Mesenchymal stem cell (in vitro differentiated cells and primary cell): ENCODE results near the gene CNTRL.

Experiments used
- DNase-seq: peaks from one replicate; pipeline ENCODE4 v3.0.0-alpha.2; 2013
- H2AFZ ChIP-seq: one replicate; pipeline ENCODE4 v1.6.1; 2013; ENCODE audit warnings: low read depth, mild to moderate bottlenecking, control low read depth, inconsistent platforms, low read length, moderate library complexity
- H2AK5ac ChIP-seq: 2 replicates; pipeline ENCODE4 v1.6.1; 2013; ENCODE audit warnings: low read length, moderate library complexity, mild to moderate bottlenecking, inconsistent platforms; ENCODE audit not compliant: severe bottlenecking
- H2BK120ac ChIP-seq: one replicate; pipeline ENCODE4 v1.6.1; 2013; ENCODE audit warnings: low read depth, mild to moderate bottlenecking, inconsistent platforms, low read length, moderate library complexity
- H2BK12ac ChIP-seq, 2 experiments: one replicate each; pipeline ENCODE4 v1.6.1; 2013; ENCODE audit warnings: inconsistent platforms in 2 of 2, low read length in 2 of 2, mild to moderate bottlenecking in 2 of 2, moderate library complexity in 2 of 2, control low read depth in 1 of 2
- H2BK15ac ChIP-seq: one replicate; pipeline ENCODE4 v1.6.1; 2013; ENCODE audit warnings: mild to moderate bottlenecking, low read depth, inconsistent platforms; ENCODE audit not compliant: poor library complexity, severe bottlenecking
- H2BK5ac ChIP-seq: 2 replicates; pipeline ENCODE4 v1.6.1; 2013; ENCODE audit warnings: low read depth, mild to moderate bottlenecking, low read length, control low read depth, inconsistent platforms; ENCODE audit not compliant: poor library complexity, severe bottlenecking
- H3K14ac ChIP-seq, 2 experiments: one replicate each; pipeline ENCODE4 v1.6.1; 2013; ENCODE audit warnings: inconsistent platforms in 2 of 2, low read length in 2 of 2, control low read depth in 1 of 2, mild to moderate bottlenecking in 1 of 2, moderate library complexity in 1 of 2
- H3K18ac ChIP-seq, 2 experiments: one replicate each; pipeline ENCODE4 v1.6.1; 2013; ENCODE audit warnings: inconsistent platforms in 2 of 2, low read length in 2 of 2, control low read depth in 1 of 2, low read depth in 1 of 2, mild to moderate bottlenecking in 1 of 2
- H3K23ac ChIP-seq, 2 experiments: one replicate each; pipeline ENCODE4 v1.6.1; 2013; ENCODE audit warnings: inconsistent platforms in 2 of 2, low read length in 2 of 2, mild to moderate bottlenecking in 2 of 2, moderate library complexity in 2 of 2, control low read depth in 1 of 2
- H3K27ac ChIP-seq: 2 replicates; pipeline ENCODE4 v1.5.1; 2013; ENCODE audit warnings: mild to moderate bottlenecking, moderate library complexity, low read length, control low read depth, inconsistent platforms; ENCODE audit not compliant: poor library complexity, severe bottlenecking
- H3K27me3 ChIP-seq, 2 experiments: 2 replicates each; pipeline versions ENCODE4 v1.6.1 to v1.7.0; 2013; ENCODE audit warnings: low read length in 2 of 2, mild to moderate bottlenecking in 2 of 2, moderate library complexity in 2 of 2, control low read depth in 1 of 2, inconsistent platforms in 1 of 2; ENCODE audit not compliant: control insufficient read depth in 1 of 2, insufficient read depth in 1 of 2
- H3K36me3 ChIP-seq, 2 experiments: 2 replicates each; pipeline versions ENCODE4 v1.6.1 to v1.7.0; 2013; ENCODE audit warnings: low read length in 2 of 2, control low read depth in 1 of 2, inconsistent platforms in 1 of 2, low read depth in 1 of 2, mild to moderate bottlenecking in 1 of 2; ENCODE audit not compliant: insufficient read depth in 2 of 2, control insufficient read depth in 1 of 2
- H3K4ac ChIP-seq, 2 experiments: one replicate each; pipeline ENCODE4 v1.6.1; 2013; ENCODE audit warnings: inconsistent platforms in 2 of 2, low read length in 2 of 2, mild to moderate bottlenecking in 2 of 2, moderate library complexity in 2 of 2, control low read depth in 1 of 2, low read depth in 1 of 2
- H3K4me1 ChIP-seq: 2 replicates; pipeline ENCODE4 v1.6.1; 2013; ENCODE audit warnings: low read depth, low read length, control low read depth; ENCODE audit not compliant: control insufficient read depth, insufficient read depth
- H3K4me2 ChIP-seq: 2 replicates; pipeline ENCODE4 v1.6.1; 2013; ENCODE audit warnings: low read length, mild to moderate bottlenecking, inconsistent platforms; ENCODE audit not compliant: poor library complexity, severe bottlenecking
- H3K4me3 ChIP-seq, 2 experiments: 2 replicates each; pipeline versions ENCODE4 v1.5.1 to v1.7.0; 2013; ENCODE audit warnings: low read length in 2 of 2, mild to moderate bottlenecking in 2 of 2, control low read depth in 1 of 2, low read depth in 1 of 2; ENCODE audit not compliant: insufficient read depth in 1 of 2
- H3K79me1 ChIP-seq: replicated peaks from 2 replicates; pipeline ENCODE4 v1.6.1; 2013; ENCODE audit warnings: mild to moderate bottlenecking, control low read depth, low read length, inconsistent platforms; ENCODE audit not compliant: poor library complexity, severe bottlenecking
- H3K9ac ChIP-seq: 2 replicates; pipeline ENCODE4 v1.7.0; 2013; ENCODE audit warnings: mild to moderate bottlenecking, low read length, moderate library complexity
- H3K9me3 ChIP-seq: 2 replicates; pipeline ENCODE4 v1.7.0; 2013; ENCODE audit warnings: mild to moderate bottlenecking, low read length; ENCODE audit not compliant: control insufficient read depth
- H4K8ac ChIP-seq: one replicate; pipeline ENCODE4 v1.6.1; 2013; ENCODE audit warnings: inconsistent platforms, mild to moderate bottlenecking, low read length, moderate library complexity
- H4K91ac ChIP-seq: one replicate; pipeline ENCODE4 v1.6.1; 2013; ENCODE audit warnings: mild to moderate bottlenecking, low read length, inconsistent platforms
- WGBS: methylation state at CpG from one replicate; pipeline ENCODE4 v1.1.7; 2013; ENCODE audit warnings: mixed read lengths; 5-methylcytosine and 5-hydroxymethylcytosine counted together

The CNTRL gene

DNA sequence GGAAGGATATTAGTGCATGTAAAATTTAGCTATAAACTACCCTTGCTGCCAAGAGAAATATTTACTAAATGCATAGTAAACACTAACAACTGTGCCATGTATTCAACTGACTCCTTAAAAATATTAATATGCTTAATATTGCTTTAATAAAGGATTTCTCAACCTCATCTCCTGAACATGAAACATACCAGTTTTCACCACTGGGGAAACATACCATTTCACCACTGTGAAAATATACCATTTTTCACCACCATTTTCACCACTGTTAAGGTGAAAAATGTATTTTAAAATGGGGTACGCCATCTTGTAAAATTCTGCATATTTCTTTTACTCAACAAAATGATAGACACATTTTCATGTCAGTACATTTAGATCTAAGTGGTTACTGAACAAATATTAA lies 122.4 kb downstream of the CNTRL start:
- H3K23ac ChIP-seq = no peak overlapping the region
- H2BK120ac ChIP-seq = no peak overlapping the region
- peaks cover under 1% of the 10 kb centered on the region for H3K79me1 ChIP-seq
- no peaks in the 10 kb centered on the region for H3K36me3 ChIP-seq
- no peak overlapping the region for H3K14ac ChIP-seq
- no peak overlapping the region for H2AFZ ChIP-seq
- no CpG with 5 or more reads among the region's 1 CpG for WGBS
- H3K18ac ChIP-seq = no peak overlapping the region
- no peak overlapping the region for H2BK5ac ChIP-seq
- no peak overlapping the region for H3K27ac ChIP-seq
- no peak for DNase-seq
- H4K8ac ChIP-seq = no peak overlapping the region
- peak overlapping the region; percentile 86 for H3K9ac ChIP-seq
- no peaks in the 10 kb centered on the region for H3K9me3 ChIP-seq
- no peak overlapping the region for H3K4me2 ChIP-seq
- no peak overlapping the region for H3K4me3 ChIP-seq
- H3K4me1 ChIP-seq = peaks cover 4% of the 10 kb centered on the region
- no peak overlapping the region for H3K4ac ChIP-seq
- no peak overlapping the region for H2AK5ac ChIP-seq
- no peak overlapping the region for H4K91ac ChIP-seq
- H2BK15ac ChIP-seq = no peak overlapping the region
- H3K27me3 ChIP-seq = no peaks in the 10 kb centered on the region
- H2BK12ac ChIP-seq = no peak overlapping the region

DNA sequence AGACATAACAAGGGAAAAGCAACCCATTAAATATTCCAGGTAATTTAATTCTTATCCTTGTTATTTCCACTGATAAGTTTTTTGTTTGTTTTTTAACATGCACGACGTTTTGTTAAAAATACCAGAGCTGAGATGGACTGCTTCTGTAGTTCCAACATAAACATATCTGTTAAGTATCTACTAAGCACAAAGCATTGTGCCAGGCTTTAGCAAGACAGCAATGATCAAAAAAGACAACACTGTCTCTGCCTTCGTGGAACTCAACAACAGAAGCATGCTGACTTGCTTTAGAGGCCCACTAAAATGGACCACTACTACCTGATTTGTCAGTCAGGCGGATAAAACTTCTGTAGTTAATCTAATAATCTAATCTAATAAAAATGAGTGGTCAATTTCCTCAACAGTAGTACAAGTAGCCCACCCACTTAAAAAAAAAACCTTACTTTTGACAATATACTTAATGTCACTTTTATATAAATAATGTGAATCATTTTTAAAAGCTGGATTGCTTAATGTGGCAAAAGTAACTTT lies 123.8 kb downstream of the CNTRL start:
- Histone ChIP-seq H2BK5ac (no peak overlapping the region), H2BK12ac (no peak overlapping the region), H3K27me3 (no peaks in the 10 kb centered on the region), H3K4me1 (peaks cover 5% of the 10 kb centered on the region), H3K18ac (no peak overlapping the region), H2BK15ac (no peak overlapping the region), H4K8ac (no peak overlapping the region), H3K27ac (no peak overlapping the region), H3K4ac (no peak overlapping the region), H3K14ac (no peak overlapping the region), H3K23ac (no peak overlapping the region), H3K9me3 (no peaks in the 10 kb centered on the region), H2AK5ac (no peak overlapping the region), H3K79me1 (peaks cover 3% of the 10 kb centered on the region), H3K4me2 (peak overlapping the region; percentile 26), H3K36me3 (no peaks in the 10 kb centered on the region), H2BK120ac (no peak overlapping the region), H3K9ac (peak overlapping the region; percentile 86), H4K91ac (no peak overlapping the region), H2AFZ (no peak overlapping the region), H3K4me3 (peak overlapping the region in 1 of 2 experiments; percentile 84)
- DNase-seq = no peak
- 32% methylated on average over 3 of the region's 4 CpGs for WGBS

DNA sequence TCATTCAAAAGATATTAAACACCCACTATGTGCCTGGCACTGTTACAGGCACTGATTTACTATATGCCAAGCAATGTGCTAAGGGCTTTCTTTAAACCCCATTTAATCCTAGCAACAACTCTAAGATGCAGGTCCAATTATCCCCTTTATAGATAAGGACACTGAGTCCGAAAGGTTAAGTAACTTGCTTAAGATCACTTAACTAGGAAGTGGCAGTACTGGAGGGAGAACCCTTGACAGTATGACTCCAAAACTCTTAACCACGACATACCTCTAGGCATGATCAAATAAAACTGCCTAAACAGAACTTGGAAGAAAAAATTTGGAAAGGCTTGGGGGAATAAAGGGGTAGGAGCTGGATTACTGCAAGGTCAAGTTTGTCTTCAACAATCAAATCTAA lies 125.2 kb downstream of the CNTRL start:
- Histone ChIP-seq H3K27me3 (no peaks in the 10 kb centered on the region), H2AFZ (no peak overlapping the region), H3K4ac (no peak overlapping the region), H2BK15ac (no peak overlapping the region), H3K4me2 (peak overlapping the region; percentile 68), H3K27ac (no peak overlapping the region), H2BK12ac (no peak overlapping the region), H3K9me3 (no peaks in the 10 kb centered on the region), H3K9ac (peak overlapping the region; percentile 86), H4K8ac (no peak overlapping the region), H2BK120ac (no peak overlapping the region), H3K4me1 (peaks cover 3% of the 10 kb centered on the region), H2AK5ac (no peak overlapping the region), H3K23ac (no peak overlapping the region), H3K14ac (no peak overlapping the region), H3K79me1 (peaks cover 3% of the 10 kb centered on the region), H4K91ac (no peak overlapping the region), H3K18ac (no peak overlapping the region), H3K36me3 (no peaks in the 10 kb centered on the region), H3K4me3 (peak overlapping the region in 1 of 2 experiments; percentile 84), H2BK5ac (no peak overlapping the region)
- 60% methylated on average over 1 of the region's 2 CpGs for WGBS
- DNase-seq = peak; percentile 28

DNA sequence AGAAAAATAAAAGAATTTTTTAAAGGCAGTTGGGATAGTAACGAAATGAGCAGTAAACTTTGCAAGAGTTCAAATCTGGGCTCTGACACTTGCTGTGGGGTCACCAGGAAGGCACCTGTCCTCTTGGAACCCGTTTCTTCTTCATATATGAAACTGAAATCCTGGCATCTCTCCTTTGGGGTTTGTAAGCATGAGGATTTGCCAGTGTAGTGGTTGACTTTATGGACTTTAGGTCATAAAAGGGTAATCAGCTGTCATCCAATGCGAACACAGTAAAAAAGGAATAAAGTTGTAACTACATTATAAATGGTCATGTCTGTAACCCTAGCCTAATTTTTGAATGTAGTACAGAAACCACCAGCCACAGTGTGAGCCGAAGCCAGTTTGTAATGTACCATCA lies 125.6 kb downstream of the CNTRL start:
- Histone ChIP-seq H4K91ac (no peak overlapping the region), H3K27ac (no peak overlapping the region), H3K4me3 (peak overlapping the region in 1 of 2 experiments; percentile 84), H3K79me1 (peaks cover 3% of the 10 kb centered on the region), H3K9me3 (no peaks in the 10 kb centered on the region), H3K23ac (no peak overlapping the region), H3K27me3 (no peaks in the 10 kb centered on the region), H2BK120ac (no peak overlapping the region), H2BK5ac (no peak overlapping the region), H3K9ac (peak overlapping the region; percentile 86), H2AK5ac (no peak overlapping the region), H3K36me3 (no peaks in the 10 kb centered on the region), H2BK15ac (no peak overlapping the region), H2BK12ac (no peak overlapping the region), H3K14ac (no peak overlapping the region), H3K4me1 (peaks cover 3% of the 10 kb centered on the region), H2AFZ (no peak overlapping the region), H3K18ac (peak overlapping the region in 1 of 2 experiments; percentile 60), H3K4ac (no peak overlapping the region), H4K8ac (no peak overlapping the region), H3K4me2 (peak overlapping the region; percentile 68)
- DNase-seq = no peak
- WGBS = 45% methylated on average over 4 of the region's 4 CpGs
